H1 (cell line): Measurements from ENCODE around the gene PFKFB1. TPM values are rescaled to one million over a fixed set of nuclear protein-coding genes. Genes with fewer than 3 reads are reported as not detected.

Experiments used
- CTCF ChIA-PET: fragments of 300-600 bp; sonication (Branson Sonifier 250); formaldehyde crosslinking; loops from one replicate; lab custom pipeline; 2021; ENCODE audit not compliant: partially characterized antibody; lab: Charles Lee
- POLR2A ChIA-PET: fragments of 300-600 bp; sonication (Branson Sonifier 250); formaldehyde crosslinking; loops from one replicate; lab custom pipeline; 2021; ENCODE audit warnings: inconsistent platforms; ENCODE audit not compliant: partially characterized antibody; lab: Charles Lee
- DNase-seq, 2 experiments: peaks; one replicate each; pipeline versions ENCODE4 v3.0.0 to v3.0.0-alpha.2; 2010 to 2022; ENCODE audit warnings: low spot score in 2 of 2, low read depth in 1 of 2, mixed read lengths in 1 of 2
- FAIRE-seq: peaks from 2 replicates; lab custom pipeline; 2011; peaks lifted over from hg19 to GRCh38; lab: Jason Lieb, UNC
- H2AFZ ChIP-seq: 2 replicates; pipeline ENCODE4 v1.8.1; 2012; ENCODE audit warnings: low read length, inconsistent platforms
- H2AK5ac ChIP-seq: 2 replicates; pipeline ENCODE4 v1.6.1; 2013; ENCODE audit warnings: low read depth, low read length
- H2BK120ac ChIP-seq: replicated peaks from 2 replicates; pipeline ENCODE3; 2013; ENCODE audit warnings: low read depth, low read length, inconsistent platforms
- H2BK12ac ChIP-seq: 2 replicates; pipeline ENCODE4 v1.6.1; 2013; ENCODE audit warnings: low read depth, low read length
- H2BK15ac ChIP-seq: 2 replicates; pipeline ENCODE4 v1.6.1; 2013; ENCODE audit warnings: low read length
- H2BK20ac ChIP-seq: 2 replicates; pipeline ENCODE4 v1.6.1; 2013; ENCODE audit warnings: low read length
- H2BK5ac ChIP-seq: 2 replicates; pipeline ENCODE4 v1.6.1; 2013; ENCODE audit warnings: low read depth, low read length
- H3K14ac ChIP-seq: 2 replicates; pipeline ENCODE4 v1.6.1; 2013; ENCODE audit warnings: inconsistent platforms; ENCODE audit not compliant: insufficient read length
- H3K18ac ChIP-seq: 2 replicates; pipeline ENCODE4 v1.6.1; 2013; ENCODE audit warnings: low read length; ENCODE audit errors: extremely low read depth
- H3K23ac ChIP-seq: 2 replicates; pipeline ENCODE4 v1.6.1; 2013; ENCODE audit warnings: inconsistent platforms; ENCODE audit not compliant: insufficient read length
- H3K23me2 ChIP-seq: 2 replicates; pipeline ENCODE4 v1.6.1; 2013; ENCODE audit warnings: low read depth, low read length
- H3K27ac ChIP-seq: 2 replicates; pipeline ENCODE4 v1.6.1; 2011; ENCODE audit warnings: low read depth, low read length, inconsistent platforms
- H3K27me3 ChIP-seq, 4 experiments: replicated peaks in 1 of 4; 1 replicate in 1 of 4; 2 replicates in 3 of 4; pipeline versions ENCODE4 v1.6.1 to v1.8.1; 2011 to 2013; ENCODE audit warnings: low read length in 3 of 4, mild to moderate bottlenecking in 3 of 4, inconsistent platforms in 2 of 4, mixed read lengths in 2 of 4, moderate library complexity in 1 of 4; ENCODE audit not compliant: control insufficient read depth in 3 of 4, insufficient read depth in 3 of 4; ENCODE audit errors: extremely low read depth in 1 of 4
- H3K36me3 ChIP-seq, 4 experiments: 2 replicates each; pipeline versions ENCODE4 v1.6.1 to v1.8.1; 2011 to 2013; ENCODE audit warnings: mild to moderate bottlenecking in 4 of 4, low read length in 3 of 4, moderate library complexity in 2 of 4, control low read depth in 1 of 4, inconsistent platforms in 1 of 4; ENCODE audit not compliant: insufficient read depth in 4 of 4, control insufficient read depth in 2 of 4
- H3K4ac ChIP-seq: replicated peaks from 2 replicates; pipeline ENCODE3; 2013; ENCODE audit warnings: low read length, low read depth, mixed read lengths, inconsistent platforms; ENCODE audit not compliant: insufficient read length
- H3K4me1 ChIP-seq, 4 experiments: replicated peaks in 1 of 4; 1 replicate in 1 of 4; 2 replicates in 3 of 4; pipeline versions ENCODE4 v1.6.1 to v1.8.1; 2011 to 2013; ENCODE audit warnings: low read length in 3 of 4, inconsistent platforms in 2 of 4, mixed read lengths in 1 of 4; ENCODE audit not compliant: insufficient read depth in 4 of 4, control insufficient read depth in 3 of 4
- H3K4me2 ChIP-seq, 2 experiments: 2 replicates each; pipeline versions ENCODE4 v1.6.1 to v1.8.1; 2011 to 2013; ENCODE audit warnings: low read depth in 2 of 2, low read length in 2 of 2, control low read depth in 1 of 2, inconsistent platforms in 1 of 2, mild to moderate bottlenecking in 1 of 2; ENCODE audit not compliant: insufficient read depth in 1 of 2
- H3K4me3 ChIP-seq, 4 experiments: fragments of 200-600, 300-600 bp in 1 of 4; sonication (generic), shearing (Covaris generic), sonication (Bioruptor Twin) in 1 of 4; 2 replicates each; pipeline versions ENCODE4 v1.5.1 to v1.8.1; 2011 to 2016; ENCODE audit warnings: low read length in 4 of 4, low read depth in 3 of 4, control low read depth in 2 of 4, inconsistent platforms in 2 of 4, mild to moderate bottlenecking in 2 of 4, mixed read lengths in 1 of 4, moderate library complexity in 1 of 4; ENCODE audit not compliant: insufficient read depth in 2 of 4; ENCODE audit errors: extremely low read depth in 1 of 4
- H3K56ac ChIP-seq: replicated peaks from 2 replicates; pipeline ENCODE3; 2013; ENCODE audit warnings: low read depth, mild to moderate bottlenecking, mixed read lengths, low read length, inconsistent platforms; ENCODE audit not compliant: insufficient read length
- H3K79me1 ChIP-seq: 2 replicates; pipeline ENCODE4 v1.6.1; 2013; ENCODE audit warnings: low read depth, low read length, control low read depth
- H3K79me2 ChIP-seq, 2 experiments: 2 replicates each; pipeline versions ENCODE4 v1.6.1 to v1.8.1; 2012 to 2013; ENCODE audit warnings: low read length in 2 of 2, mild to moderate bottlenecking in 2 of 2, inconsistent platforms in 1 of 2; ENCODE audit not compliant: insufficient read depth in 2 of 2, control insufficient read depth in 1 of 2
- H3K9ac ChIP-seq, 4 experiments: replicated peaks in 1 of 4; 1 replicate in 1 of 4; 2 replicates in 3 of 4; pipeline versions ENCODE4 v1.6.1 to v1.8.1; 2011 to 2013; ENCODE audit warnings: low read depth in 3 of 4, low read length in 3 of 4, control low read depth in 2 of 4, mild to moderate bottlenecking in 2 of 4, moderate library complexity in 2 of 4, inconsistent platforms in 1 of 4; ENCODE audit errors: extremely low read depth in 1 of 4
- H3K9me3 ChIP-seq, 2 experiments: 2 replicates each; pipeline versions ENCODE4 v1.6.1 to v1.8.1; 2012 to 2013; ENCODE audit warnings: mild to moderate bottlenecking in 2 of 2, moderate library complexity in 2 of 2, control low read depth in 1 of 2, inconsistent platforms in 1 of 2, low read depth in 1 of 2, low read length in 1 of 2, mixed read lengths in 1 of 2; ENCODE audit not compliant: insufficient read depth in 2 of 2
- H4K20me1 ChIP-seq, 2 experiments: replicated peaks in 1 of 2; 2 replicates each; pipeline versions ENCODE3 to v1.8.1; 2011 to 2013; ENCODE audit warnings: inconsistent platforms in 2 of 2, low read length in 2 of 2, mild to moderate bottlenecking in 1 of 2; ENCODE audit not compliant: insufficient read depth in 2 of 2, control insufficient read depth in 1 of 2
- H4K5ac ChIP-seq: 2 replicates; pipeline ENCODE4 v1.6.1; 2013; ENCODE audit warnings: low read length, low read depth, mixed read lengths, inconsistent platforms; ENCODE audit not compliant: insufficient read length
- H4K8ac ChIP-seq: 2 replicates; pipeline ENCODE4 v1.8.0; 2013; ENCODE audit warnings: mild to moderate bottlenecking, moderate library complexity, low read length, inconsistent platforms; ENCODE audit not compliant: insufficient read depth; ENCODE audit errors: extremely low read depth
- H4K91ac ChIP-seq: replicated peaks from 2 replicates; pipeline ENCODE3; 2013; ENCODE audit warnings: low read length, mixed read lengths, inconsistent platforms; ENCODE audit not compliant: insufficient read length
- SIX5 ChIP-seq: IDR thresholded peaks from 2 replicates; pipeline ENCODE4 v1.6.1; 2011; ENCODE audit warnings: mild to moderate bottlenecking, low read depth, low read length
- WGBS, 2 experiments: shearing (Covaris generic) in 1 of 2; methylation state at CpG; one replicate each; pipeline versions ENCODE4 v1.1.6 to v1.1.7; 2013 to 2015; ENCODE audit warnings: low lambda C conversion rate in 2 of 2, mixed read lengths in 2 of 2, inconsistent platforms in 1 of 2, low coverage in 1 of 2, missing lambda C conversion rate in 1 of 2; ENCODE audit not compliant: insufficient replicate concordance in 2 of 2, insufficient coverage in 1 of 2, insufficient read length in 1 of 2; ENCODE audit errors: extremely low coverage in 1 of 2, missing lambda C conversion rate in 1 of 2; 5-methylcytosine and 5-hydroxymethylcytosine counted together
- polyA plus RNA-seq, 7 experiments: library from polyadenylated mRNA; depleted of rRNA in 3 of 7; stranded (reverse) in 5 of 7; unstranded in 2 of 7; fragments of >200 nt in 5 of 7; fragments of 200-250 nt in 2 of 7; gene quantifications; 1 replicate in 5 of 7; 2 replicates in 1 of 7; 4 replicates in 1 of 7; pipeline versions ENCODE4 v1.2.1 to v1.2.3, GENCODE V29; 2011 to 2013; ENCODE audit warnings: missing spikeins in 2 of 7, mixed read lengths in 2 of 7
- small RNA-seq: library from polyadenylated mRNA; stranded (forward); fragments of <200 nt; extraction: miRNeasy Mini kit (QIAGEN cat#:217004); gene quantifications from one replicate; pipeline ENCODE3, GENCODE V24; 2013; ENCODE audit not compliant: insufficient read depth
- total RNA-seq: library from RNA; stranded (reverse); fragmentation: NEBNext Ultra II Directional; extraction: Animal tissue kit (Norgen Biotek cat#: 25700); gene quantifications from 2 replicates; pipeline ENCODE4 v1.2.1, GENCODE V29; 2021

Gene PFKFB1
- total and polyA plus RNA-seq, 2 of the 8 experiments (the other 6 are each of a cell fraction or from before 2014, with no cell fraction given), result 0.26 to 0.30 TPM

GRCh38 chrX:54885740-54886139 is 108.2 kb downstream of the PFKFB1 start:
- Histone ChIP-seq H3K79me1 (no peaks in the 10 kb centered on the region), H3K14ac (no peak overlapping the region), H3K9me3 (no peaks in the 10 kb centered on the region; a peak in 1 of 4 replicates), H2AK5ac (no peak overlapping the region), H3K36me3 (no peaks in the 10 kb centered on the region), H3K79me2 (no peaks in the 10 kb centered on the region), H2BK5ac (no peak overlapping the region), H3K4me1 (no peaks in the 10 kb centered on the region), H4K5ac (no peak overlapping the region), H3K9ac (no peak overlapping the region), H2BK12ac (no peak overlapping the region), H3K18ac (no peak overlapping the region), H3K4me3 (no peak overlapping the region), H3K56ac (no peak overlapping the region), H4K8ac (no peak overlapping the region), H3K23me2 (no peaks in the 10 kb centered on the region), H4K91ac (no peak overlapping the region), H3K27ac (no peak overlapping the region), H2BK20ac (no peak overlapping the region), H2AFZ (no peak overlapping the region), H3K27me3 (no peaks in the 10 kb centered on the region), H3K4me2 (no peak overlapping the region), H3K23ac (no peak overlapping the region), H3K4ac (no peak overlapping the region), H4K20me1 (no peaks in the 10 kb centered on the region), H2BK15ac (no peak overlapping the region), H2BK120ac (no peak overlapping the region)
- no peak for DNase-seq
- POLR2A ChIA-PET, result no interaction called here
- no peak for FAIRE-seq
- 89% methylated on average over 3 of the region's 3 CpGs; no CpG with 5 or more reads in 1 of the 2 experiments for WGBS, 2 experiments
- TF ChIP-seq SIX5, result no peak
- CTCF ChIA-PET, result no interaction called here

Small RNA genes lying within 50 kb of the gene (small RNA-seq; reads per million reads assigned to genes)
- gene RF00614, result not detected

Other genes starting within 250 kb of the PFKFB1 start
- not detected in 2 replicates for gene ITIH6, start 195.9 kb downstream of the PFKFB1 start, total RNA-seq
- gene ITIH6, start 195.9 kb downstream of the PFKFB1 start, polyA plus RNA-seq (2011; rRNA removed), result 0.02 TPM in 1 of 2 replicates, not detected in the other
- gene MAGED2, start 186.4 kb downstream of the PFKFB1 start, total RNA-seq, result 120 and 125 TPM in 2 replicates
- 83.3 and 97.4 TPM in 2 replicates for gene MAGED2, start 186.4 kb downstream of the PFKFB1 start, polyA plus RNA-seq (2011; rRNA removed)
- gene TRO, start 73.4 kb downstream of the PFKFB1 start, total RNA-seq, result 49.5 and 55.5 TPM in 2 replicates
- gene TRO, start 73.4 kb downstream of the PFKFB1 start, polyA plus RNA-seq (2011; rRNA removed), result 57.6 and 71.5 TPM in 2 replicates
- gene APEX2, start 6.2 kb upstream of the PFKFB1 start, total RNA-seq, result 17.6 and 18.9 TPM in 2 replicates
- 36.4 and 38.8 TPM in 2 replicates for gene APEX2, start 6.2 kb upstream of the PFKFB1 start, polyA plus RNA-seq (2011; rRNA removed)
- gene ALAS2, start 36.8 kb upstream of the PFKFB1 start, total RNA-seq, result 0.32 and 0.48 TPM in 2 replicates
- gene ALAS2, start 36.8 kb upstream of the PFKFB1 start, polyA plus RNA-seq (2011; rRNA removed), result 0.27 and 0.35 TPM in 2 replicates
- not detected in 2 replicates for gene PAGE2B, start 80.8 kb upstream of the PFKFB1 start, total RNA-seq
- gene PAGE2B, start 80.8 kb upstream of the PFKFB1 start, polyA plus RNA-seq (2011; rRNA removed), result not detected in 2 replicates
- gene PAGE2, start 94.8 kb upstream of the PFKFB1 start, total RNA-seq, result not detected in 2 replicates
- gene PAGE2, start 94.8 kb upstream of the PFKFB1 start, polyA plus RNA-seq (2011; rRNA removed), result not detected in 2 replicates
- gene PAGE5, start 226.2 kb upstream of the PFKFB1 start, total RNA-seq, result not detected in 2 replicates
- gene PAGE5, start 226.2 kb upstream of the PFKFB1 start, polyA plus RNA-seq (2011; rRNA removed), result not detected in 2 replicates